HepG2 (cell line): Measurements from ENCODE around the gene PMM2. TPM values are rescaled to one million over a fixed set of nuclear protein-coding genes. Genes with fewer than 3 reads are reported as not detected.

Experiments used
- CCAR2 ChIP-seq: fragments of 200-400 bp; formaldehyde crosslinking; optimal IDR thresholded peaks from 2 replicates; pipeline ENCODE3; 2018; ENCODE audit warnings: low read depth, mild to moderate bottlenecking, low read length, moderate library complexity
- GATAD2A ChIP-seq: IDR thresholded peaks from 2 replicates; pipeline ENCODE4 v1.6.1; 2016
- IKZF1 ChIP-seq: fragments of 450-650 bp; IDR thresholded peaks from 2 replicates; pipeline ENCODE4 v1.7.1; 2016
- NFE2L1 ChIP-seq: sonication (generic); formaldehyde crosslinking; IDR thresholded peaks from 2 replicates; pipeline ENCODE4 v1.4.0; 2020; ENCODE audit warnings: missing genetic modification reagents, mild to moderate bottlenecking, borderline replicate concordance
- RCOR2 ChIP-seq: IDR thresholded peaks from 2 replicates; pipeline ENCODE4 v1.6.1; 2016; ENCODE audit warnings: missing biosample characterization, missing genetic modification reagents
- ZFY ChIP-seq: sonication (generic); formaldehyde crosslinking; IDR thresholded peaks from 2 replicates; pipeline ENCODE4 v1.4.0; 2020; ENCODE audit warnings: missing genetic modification reagents
- ZNF138 ChIP-seq: sonication (generic); formaldehyde crosslinking; IDR thresholded peaks from 2 replicates; pipeline ENCODE4 v1.5.0; 2020; ENCODE audit warnings: mild to moderate bottlenecking, low read depth, missing genetic modification reagents
- ZNF207 ChIP-seq: fragments of 450-650 bp; IDR thresholded peaks from 2 replicates; pipeline ENCODE4 v1.6.1; 2016; ENCODE audit warnings: antibody characterized with exemption, borderline replicate concordance
- ZNF3 ChIP-seq: IDR thresholded peaks from 2 replicates; pipeline ENCODE4 v1.7.0; 2017; ENCODE audit warnings: inconsistent platforms
- ZNF318 ChIP-seq: sonication (generic); formaldehyde crosslinking; IDR thresholded peaks from 2 replicates; pipeline ENCODE4 v1.4.0; 2020; ENCODE audit warnings: mild to moderate bottlenecking, missing genetic modification reagents
- ZNF589 ChIP-seq: sonication (generic); formaldehyde crosslinking; conservative IDR thresholded peaks from 2 replicates; pipeline ENCODE4 v1.8.0; 2022; ENCODE audit warnings: mild to moderate bottlenecking, moderate library complexity, missing genetic modification reagents
- polyA plus RNA-seq, 8 experiments: library from polyadenylated mRNA; depleted of rRNA in 3 of 8; stranded (reverse) in 7 of 8; unstranded in 1 of 8; fragments of >200 nt; fragmentation: Illumina TruSeq in 4 of 8; extraction: Trizol in 4 of 8; gene quantifications; 2 replicates each; pipeline versions ENCODE4 v1.2.1 to v1.2.3, GENCODE V29; 2011 to 2016; ENCODE audit warnings: low read depth in 4 of 8, missing spikeins in 1 of 8, mixed read lengths in 1 of 8; ENCODE audit not compliant: insufficient read depth in 1 of 8
- total RNA-seq, 5 experiments: library from RNA; depleted of rRNA; stranded (reverse); fragments of >200 nt; fragmentation: Illumina TruSeq; extraction: Trizol; gene quantifications; 2 replicates each; pipeline ENCODE4 v1.2.3, GENCODE V29; 2016; ENCODE audit warnings: low read depth in 1 of 5
- TF ChIP-seq, protein P1 (sequence below): sonication (generic); formaldehyde crosslinking; IDR thresholded peaks from 2 replicates; pipeline ENCODE4 v1.8.0; 2022; ENCODE audit warnings: mild to moderate bottlenecking, missing genetic modification reagents, moderate library complexity
- TF ChIP-seq, protein P2 (sequence below): sonication (generic); formaldehyde crosslinking; IDR thresholded peaks from 2 replicates; pipeline ENCODE4 v1.5.1; 2020; ENCODE audit warnings: missing genetic modification reagents, mild to moderate bottlenecking, borderline replicate concordance
- TF ChIP-seq, protein P3 (sequence below): sonication (generic); formaldehyde crosslinking; IDR thresholded peaks from 2 replicates; pipeline ENCODE4 v1.8.1; 2023; ENCODE audit warnings: mild to moderate bottlenecking, inconsistent platforms, moderate library complexity, missing genetic modification reagents, borderline replicate concordance
- TF ChIP-seq, protein P4 (sequence below): sonication (generic); formaldehyde crosslinking; IDR thresholded peaks from 2 replicates; pipeline ENCODE4 v1.8.1; 2023; ENCODE audit warnings: mild to moderate bottlenecking, missing genetic modification reagents

Gene PMM2
- total and polyA plus RNA-seq, 2 of the 13 experiments (the other 11 are each of a cell fraction or from before 2014, with no cell fraction given), result 52.2 to 93.7 TPM

GRCh38 chr16:8863594-8864424 lies 66.2 kb downstream of the PMM2 start (continued):
- TF ChIP-seq IKZF1 (no peak), RCOR2 (peak; percentile 89), ZNF589 (CRISPR knock-in tag) (peak; percentile 99), ZFY (CRISPR knock-in tag) (peak; percentile 98), ZNF207 (0 out of 2 replicates have a peak, but pooled peaks have one; percentile 29), GATAD2A (CRISPR knock-in tag) (peak; percentile 97), ZNF138 (CRISPR knock-in tag) (peak; percentile 99), CCAR2 (peak; percentile 20), ZNF3 (CRISPR knock-in tag) (no peak), NFE2L1 (CRISPR knock-in tag) (peak; percentile 66; the same call in 1 of the 2 replicates), ZNF318 (CRISPR knock-in tag) (peak; percentile 96; the same call in 1 of the 2 replicates)
- TF ChIP-seq, protein P1, sequence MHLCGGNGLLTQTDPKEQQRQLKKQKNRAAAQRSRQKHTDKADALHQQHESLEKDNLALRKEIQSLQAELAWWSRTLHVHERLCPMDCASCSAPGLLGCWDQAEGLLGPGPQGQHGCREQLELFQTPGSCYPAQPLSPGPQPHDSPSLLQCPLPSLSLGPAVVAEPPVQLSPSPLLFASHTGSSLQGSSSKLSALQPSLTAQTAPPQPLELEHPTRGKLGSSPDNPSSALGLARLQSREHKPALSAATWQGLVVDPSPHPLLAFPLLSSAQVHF (CRISPR knock-in tag), result peak; percentile 96
- TF ChIP-seq, protein P2, sequence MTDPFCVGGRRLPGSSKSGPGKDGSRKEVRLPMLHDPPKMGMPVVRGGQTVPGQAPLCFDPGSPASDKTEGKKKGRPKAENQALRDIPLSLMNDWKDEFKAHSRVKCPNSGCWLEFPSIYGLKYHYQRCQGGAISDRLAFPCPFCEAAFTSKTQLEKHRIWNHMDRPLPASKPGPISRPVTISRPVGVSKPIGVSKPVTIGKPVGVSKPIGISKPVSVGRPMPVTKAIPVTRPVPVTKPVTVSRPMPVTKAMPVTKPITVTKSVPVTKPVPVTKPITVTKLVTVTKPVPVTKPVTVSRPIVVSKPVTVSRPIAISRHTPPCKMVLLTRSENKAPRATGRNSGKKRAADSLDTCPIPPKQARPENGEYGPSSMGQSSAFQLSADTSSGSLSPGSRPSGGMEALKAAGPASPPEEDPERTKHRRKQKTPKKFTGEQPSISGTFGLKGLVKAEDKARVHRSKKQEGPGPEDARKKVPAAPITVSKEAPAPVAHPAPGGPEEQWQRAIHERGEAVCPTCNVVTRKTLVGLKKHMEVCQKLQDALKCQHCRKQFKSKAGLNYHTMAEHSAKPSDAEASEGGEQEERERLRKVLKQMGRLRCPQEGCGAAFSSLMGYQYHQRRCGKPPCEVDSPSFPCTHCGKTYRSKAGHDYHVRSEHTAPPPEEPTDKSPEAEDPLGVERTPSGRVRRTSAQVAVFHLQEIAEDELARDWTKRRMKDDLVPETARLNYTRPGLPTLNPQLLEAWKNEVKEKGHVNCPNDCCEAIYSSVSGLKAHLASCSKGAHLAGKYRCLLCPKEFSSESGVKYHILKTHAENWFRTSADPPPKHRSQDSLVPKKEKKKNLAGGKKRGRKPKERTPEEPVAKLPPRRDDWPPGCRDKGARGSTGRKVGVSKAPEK (CRISPR knock-in tag), result peak; percentile 61; the same call in 1 of the 2 replicates
- TF ChIP-seq, protein P3, sequence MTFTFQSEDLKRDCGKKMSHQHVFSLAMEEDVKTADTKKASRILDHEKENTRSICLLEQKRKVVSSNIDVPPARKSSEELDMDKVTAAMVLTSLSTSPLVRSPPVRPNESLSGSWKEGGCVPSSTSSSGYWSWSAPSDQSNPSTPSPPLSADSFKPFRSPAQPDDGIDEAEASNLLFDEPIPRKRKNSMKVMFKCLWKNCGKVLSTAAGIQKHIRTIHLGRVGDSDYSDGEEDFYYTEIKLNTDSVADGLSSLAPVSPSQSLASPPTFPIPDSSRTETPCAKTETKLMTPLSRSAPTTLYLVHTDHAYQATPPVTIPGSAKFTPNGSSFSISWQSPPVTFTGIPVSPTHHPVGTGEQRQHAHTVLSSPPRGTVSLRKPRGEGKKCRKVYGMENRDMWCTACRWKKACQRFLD (CRISPR knock-in tag), result peak; percentile 96; the same call in 1 of the 2 replicates
- TF ChIP-seq, protein P4, sequence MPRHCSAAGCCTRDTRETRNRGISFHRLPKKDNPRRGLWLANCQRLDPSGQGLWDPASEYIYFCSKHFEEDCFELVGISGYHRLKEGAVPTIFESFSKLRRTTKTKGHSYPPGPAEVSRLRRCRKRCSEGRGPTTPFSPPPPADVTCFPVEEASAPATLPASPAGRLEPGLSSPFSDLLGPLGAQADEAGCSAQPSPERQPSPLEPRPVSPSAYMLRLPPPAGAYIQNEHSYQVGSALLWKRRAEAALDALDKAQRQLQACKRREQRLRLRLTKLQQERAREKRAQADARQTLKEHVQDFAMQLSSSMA (CRISPR knock-in tag), result no peak; the same call in none of the 2 replicates
